SK-N-SH (cell line): ENCODE results near the gene TJP3. TPM values are rescaled to one million over a fixed set of nuclear protein-coding genes. Genes with fewer than 3 reads are reported as not detected.

Experiments
- CTCF ChIA-PET: fragments of 300-600, 350-600 bp; formaldehyde crosslinking; extraction: SDS; loops from one replicate; lab custom pipeline; 2021; lab: Yijun Ruan, JAX
- POLR2A ChIA-PET: fragments of 350-600 bp; sonication (Branson Sonifier 250); formaldehyde crosslinking; extraction: SDS; loops from one replicate; lab custom pipeline; 2020; ENCODE audit warnings: antibody characterized with exemption, inconsistent platforms; lab: Yijun Ruan, JAX
- DNase-seq: peaks from one replicate; pipeline ENCODE4 v3.0.0; 2012
- H2AFZ ChIP-seq: fragments of 200-600 bp; sonication (generic); 2 replicates; pipeline ENCODE4 v1.8.1; 2016; ENCODE audit warnings: antibody characterized with exemption, mild to moderate bottlenecking, low read depth
- H3F3A ChIP-seq: fragments of 200-600 bp; sonication (generic); replicated peaks from 2 replicates; pipeline ENCODE3; 2016; ENCODE audit warnings: antibody characterized with exemption, mild to moderate bottlenecking; ENCODE audit not compliant: insufficient read depth
- H3K27ac ChIP-seq, 2 experiments: fragments of 200-500 bp in 1 of 2; fragments of 200-600 bp in 1 of 2; sonication (Bioruptor generic) in 1 of 2; sonication (generic), shearing (Covaris generic) in 1 of 2; 2 replicates each; pipeline versions ENCODE4 v1.5.1 to v1.6.1; 2014 to 2016; ENCODE audit warnings: low read depth in 2 of 2, inconsistent platforms in 1 of 2, low read length in 1 of 2, mild to moderate bottlenecking in 1 of 2, mixed read lengths in 1 of 2
- H3K27me3 ChIP-seq: fragments of 200-600 bp; sonication (generic), shearing (Covaris generic); 2 replicates; pipeline ENCODE4 v1.6.1; 2016; ENCODE audit warnings: mixed run types; ENCODE audit not compliant: insufficient read depth
- H3K36me3 ChIP-seq, 2 experiments: fragments of 200-500 bp in 1 of 2; fragments of 200-600 bp in 1 of 2; sonication (Bioruptor generic) in 1 of 2; sonication (generic) in 1 of 2; replicated peaks in 1 of 2; 2 replicates each; pipeline versions ENCODE3 to v1.5.1; 2014 to 2016; ENCODE audit warnings: low read length in 1 of 2, mild to moderate bottlenecking in 1 of 2; ENCODE audit not compliant: insufficient read depth in 2 of 2, control insufficient read depth in 1 of 2
- H3K4me1 ChIP-seq, 2 experiments: fragments of 200-500 bp in 1 of 2; fragments of 200-600 bp in 1 of 2; sonication (Bioruptor generic) in 1 of 2; sonication (generic), shearing (Covaris generic) in 1 of 2; 2 replicates each; pipeline versions ENCODE4 v1.5.1 to v1.6.1; 2014 to 2016; ENCODE audit warnings: low read depth in 1 of 2, low read length in 1 of 2, mixed run types in 1 of 2; ENCODE audit not compliant: insufficient read depth in 2 of 2, control insufficient read depth in 1 of 2
- H3K4me2 ChIP-seq: fragments of 200-600 bp; sonication (generic), shearing (Covaris generic); 2 replicates; pipeline ENCODE4 v1.6.1; 2017; ENCODE audit warnings: mixed run types
- H3K4me3 ChIP-seq, 2 experiments: fragments of 200-500 bp in 1 of 2; fragments of 200-600 bp in 1 of 2; sonication (Bioruptor generic) in 1 of 2; sonication (generic), shearing (Covaris generic) in 1 of 2; 2 replicates each; pipeline versions ENCODE4 v1.5.1 to v1.8.1; 2014 to 2016; ENCODE audit warnings: low read depth in 2 of 2, inconsistent platforms in 1 of 2, low read length in 1 of 2, mild to moderate bottlenecking in 1 of 2, mixed read lengths in 1 of 2, moderate library complexity in 1 of 2
- H3K79me2 ChIP-seq: fragments of 200-600 bp; sonication (generic); 2 replicates; pipeline ENCODE4 v1.8.1; 2017; ENCODE audit warnings: mild to moderate bottlenecking; ENCODE audit not compliant: insufficient read depth
- H3K9ac ChIP-seq: fragments of 200-600 bp; sonication (generic); 2 replicates; pipeline ENCODE4 v1.6.1; 2017; ENCODE audit warnings: mixed run types
- H3K9me2 ChIP-seq: fragments of 200-600 bp; sonication (generic); 2 replicates; pipeline ENCODE4 v1.6.1; 2017; ENCODE audit warnings: mixed run types
- H3K9me3 ChIP-seq: fragments of 200-600 bp; sonication (generic); 2 replicates; pipeline ENCODE4 v1.6.1; 2017; ENCODE audit warnings: mixed run types, mild to moderate bottlenecking, moderate library complexity
- H4K20me1 ChIP-seq: fragments of 200-600 bp; sonication (generic); 2 replicates; pipeline ENCODE4 v1.6.1; 2017; ENCODE audit warnings: mild to moderate bottlenecking, mixed run types; ENCODE audit not compliant: insufficient read depth
- EP300 ChIP-seq, 2 experiments: IDR thresholded peaks; 2 replicates each; pipeline versions ENCODE4 v1.4.0 to v1.6.1; 2012; ENCODE audit warnings: borderline replicate concordance in 1 of 2, low read depth in 1 of 2, low read length in 1 of 2
- GABPA ChIP-seq: IDR thresholded peaks from 2 replicates; pipeline ENCODE4 v1.4.0; 2012; ENCODE audit warnings: low read depth, mild to moderate bottlenecking
- NFIC ChIP-seq: IDR thresholded peaks from 2 replicates; pipeline ENCODE4 v1.4.0; 2012; ENCODE audit warnings: borderline replicate concordance
- RAD21 ChIP-seq: IDR thresholded peaks from 2 replicates; pipeline ENCODE4 v1.6.1; 2012; ENCODE audit warnings: mild to moderate bottlenecking, low read length
- TCF12 ChIP-seq: IDR thresholded peaks from 2 replicates; pipeline ENCODE4 v1.4.0; 2012
- WGBS: methylation state at CpG from one replicate; pipeline ENCODE4 v1.1.6; 2017; ENCODE audit warnings: low lambda C conversion rate; 5-methylcytosine and 5-hydroxymethylcytosine counted together
- polyA plus RNA-seq, 3 experiments: library from polyadenylated mRNA; depleted of rRNA; stranded (reverse); fragments of >200 nt; gene quantifications; 2 replicates each; pipeline ENCODE4 v1.2.3, GENCODE V29; 2012
- TF ChIP-seq, protein P1 (sequence below): IDR thresholded peaks from 2 replicates; pipeline ENCODE4; 2012
- TF ChIP-seq, protein P2 (sequence below): IDR thresholded peaks from 2 replicates; pipeline ENCODE4 v1.6.1; 2012; ENCODE audit warnings: mild to moderate bottlenecking, low read depth, low read length, moderate library complexity
- TF ChIP-seq, protein P3 (sequence below): IDR thresholded peaks from 2 replicates; pipeline ENCODE4 v1.4.0; 2012; ENCODE audit warnings: low read depth, borderline replicate concordance
- TF ChIP-seq, protein P4 (sequence below): fragments of 150-350 bp; IDR thresholded peaks from 2 replicates; pipeline ENCODE4 v1.6.1; 2017; ENCODE audit warnings: antibody characterized with exemption, low read length, low read depth, borderline replicate concordance

TJP3 gene
- polyA plus RNA-seq, 1 of the 3 experiments (the other 2 are of a cell fraction), result 0.36 TPM

DNA sequence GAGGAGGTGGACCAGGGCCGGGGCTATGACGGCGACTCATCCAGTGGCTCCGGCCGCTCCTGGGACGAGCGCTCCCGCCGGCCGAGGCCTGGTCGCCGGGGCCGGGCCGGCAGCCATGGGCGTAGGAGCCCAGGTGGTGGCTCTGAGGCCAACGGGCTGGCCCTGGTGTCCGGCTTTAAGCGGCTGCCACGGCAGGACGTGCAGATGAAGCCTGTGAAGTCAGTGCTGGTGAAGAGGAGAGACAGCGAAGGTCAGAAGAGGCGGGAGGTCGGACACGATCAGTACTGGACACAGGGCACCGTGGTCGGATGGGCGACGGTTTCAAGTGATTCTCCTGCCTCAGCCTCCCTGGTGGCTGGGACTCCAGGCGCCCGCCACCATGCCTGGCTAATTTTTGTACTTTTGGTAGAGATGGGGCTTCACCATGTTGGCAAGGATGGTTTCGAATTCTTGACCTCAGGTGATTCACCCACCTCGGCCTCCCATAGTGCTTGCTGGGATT is 22.3 kb downstream of the TJP3 start:
- no peaks in the 10 kb centered on the region for H3K36me3 ChIP-seq
- H3K79me2 ChIP-seq, result no peaks in the 10 kb centered on the region
- no peaks in the 10 kb centered on the region for H3K4me1 ChIP-seq
- H3K9ac ChIP-seq, result no peak overlapping the region
- TF ChIP-seq TCF12 (no peak), GABPA (no peak), EP300 (IDR thresholded peaks at IDR 0.05; ENCODE audit: borderline replicate concordance in 1 of 2, low read depth in 1 of 2, low read length in 1 of 2) (no peak)
- TF ChIP-seq, protein P1, sequence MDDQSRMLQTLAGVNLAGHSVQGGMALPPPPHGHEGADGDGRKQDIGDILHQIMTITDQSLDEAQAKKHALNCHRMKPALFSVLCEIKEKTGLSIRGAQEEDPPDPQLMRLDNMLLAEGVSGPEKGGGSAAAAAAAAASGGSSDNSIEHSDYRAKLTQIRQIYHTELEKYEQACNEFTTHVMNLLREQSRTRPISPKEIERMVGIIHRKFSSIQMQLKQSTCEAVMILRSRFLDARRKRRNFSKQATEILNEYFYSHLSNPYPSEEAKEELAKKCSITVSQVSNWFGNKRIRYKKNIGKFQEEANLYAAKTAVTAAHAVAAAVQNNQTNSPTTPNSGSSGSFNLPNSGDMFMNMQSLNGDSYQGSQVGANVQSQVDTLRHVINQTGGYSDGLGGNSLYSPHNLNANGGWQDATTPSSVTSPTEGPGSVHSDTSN, result no peak
- TF ChIP-seq, protein P2, sequence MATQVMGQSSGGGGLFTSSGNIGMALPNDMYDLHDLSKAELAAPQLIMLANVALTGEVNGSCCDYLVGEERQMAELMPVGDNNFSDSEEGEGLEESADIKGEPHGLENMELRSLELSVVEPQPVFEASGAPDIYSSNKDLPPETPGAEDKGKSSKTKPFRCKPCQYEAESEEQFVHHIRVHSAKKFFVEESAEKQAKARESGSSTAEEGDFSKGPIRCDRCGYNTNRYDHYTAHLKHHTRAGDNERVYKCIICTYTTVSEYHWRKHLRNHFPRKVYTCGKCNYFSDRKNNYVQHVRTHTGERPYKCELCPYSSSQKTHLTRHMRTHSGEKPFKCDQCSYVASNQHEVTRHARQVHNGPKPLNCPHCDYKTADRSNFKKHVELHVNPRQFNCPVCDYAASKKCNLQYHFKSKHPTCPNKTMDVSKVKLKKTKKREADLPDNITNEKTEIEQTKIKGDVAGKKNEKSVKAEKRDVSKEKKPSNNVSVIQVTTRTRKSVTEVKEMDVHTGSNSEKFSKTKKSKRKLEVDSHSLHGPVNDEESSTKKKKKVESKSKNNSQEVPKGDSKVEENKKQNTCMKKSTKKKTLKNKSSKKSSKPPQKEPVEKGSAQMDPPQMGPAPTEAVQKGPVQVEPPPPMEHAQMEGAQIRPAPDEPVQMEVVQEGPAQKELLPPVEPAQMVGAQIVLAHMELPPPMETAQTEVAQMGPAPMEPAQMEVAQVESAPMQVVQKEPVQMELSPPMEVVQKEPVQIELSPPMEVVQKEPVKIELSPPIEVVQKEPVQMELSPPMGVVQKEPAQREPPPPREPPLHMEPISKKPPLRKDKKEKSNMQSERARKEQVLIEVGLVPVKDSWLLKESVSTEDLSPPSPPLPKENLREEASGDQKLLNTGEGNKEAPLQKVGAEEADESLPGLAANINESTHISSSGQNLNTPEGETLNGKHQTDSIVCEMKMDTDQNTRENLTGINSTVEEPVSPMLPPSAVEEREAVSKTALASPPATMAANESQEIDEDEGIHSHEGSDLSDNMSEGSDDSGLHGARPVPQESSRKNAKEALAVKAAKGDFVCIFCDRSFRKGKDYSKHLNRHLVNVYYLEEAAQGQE, result no peak
- TF ChIP-seq, all 33 proteins: peak for 0
- Histone ChIP-seq H3K9me3 (no peaks in the 10 kb centered on the region), H4K20me1 (no peaks in the 10 kb centered on the region), H3K27ac (no peak overlapping the region), H3K9me2 (no peaks in the 10 kb centered on the region), H3F3A (no peaks in the 10 kb centered on the region), H3K27me3 (peaks cover 26% of the 10 kb centered on the region; the same call in 1 of the 2 replicates), H2AFZ (no peak overlapping the region), H3K4me2 (no peak overlapping the region), H3K4me3 (no peak overlapping the region)
- no peak for DNase-seq
- 87% methylated on average over 17 of the region's 32 CpGs for WGBS
- POLR2A ChIA-PET, result no interaction called here
- CTCF ChIA-PET, result no interaction called here

DNA sequence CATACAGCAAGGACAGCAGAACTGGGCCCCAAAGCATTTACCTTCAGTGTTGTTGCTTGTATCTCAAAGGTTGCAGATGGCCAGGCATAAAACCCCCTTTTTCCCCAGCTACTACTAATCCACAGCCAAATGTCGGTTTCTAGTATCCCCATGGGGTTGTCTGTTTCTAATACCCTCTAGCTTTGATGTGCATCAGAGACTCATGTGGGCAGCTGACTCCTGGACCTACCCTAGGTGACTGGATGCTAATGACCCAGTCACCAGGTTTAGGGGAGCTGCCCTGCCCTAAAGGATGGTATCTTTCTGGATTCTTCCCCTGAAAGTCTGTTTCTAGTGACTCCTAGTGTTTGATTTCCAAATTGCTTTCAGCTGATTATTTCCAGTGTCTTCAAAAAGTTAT is 23.9 kb downstream of the TJP3 start:
- H3K9me3 ChIP-seq, result no peaks in the 10 kb centered on the region
- no peaks in the 10 kb centered on the region for H3F3A ChIP-seq
- no peak overlapping the region for H2AFZ ChIP-seq
- no peak for DNase-seq
- no peaks in the 10 kb centered on the region for H3K9me2 ChIP-seq
- no peaks in the 10 kb centered on the region for H3K79me2 ChIP-seq
- no peak overlapping the region for H3K4me3 ChIP-seq
- POLR2A ChIA-PET, result no interaction called here
- peaks cover 42% of the 10 kb centered on the region for H3K27me3 ChIP-seq
- H3K4me1 ChIP-seq, result no peaks in the 10 kb centered on the region
- H3K4me2 ChIP-seq, result no peak overlapping the region
- 43% methylated on average over 1 of the region's 1 CpG for WGBS
- no peak overlapping the region for H3K27ac ChIP-seq
- TF ChIP-seq, protein P3, sequence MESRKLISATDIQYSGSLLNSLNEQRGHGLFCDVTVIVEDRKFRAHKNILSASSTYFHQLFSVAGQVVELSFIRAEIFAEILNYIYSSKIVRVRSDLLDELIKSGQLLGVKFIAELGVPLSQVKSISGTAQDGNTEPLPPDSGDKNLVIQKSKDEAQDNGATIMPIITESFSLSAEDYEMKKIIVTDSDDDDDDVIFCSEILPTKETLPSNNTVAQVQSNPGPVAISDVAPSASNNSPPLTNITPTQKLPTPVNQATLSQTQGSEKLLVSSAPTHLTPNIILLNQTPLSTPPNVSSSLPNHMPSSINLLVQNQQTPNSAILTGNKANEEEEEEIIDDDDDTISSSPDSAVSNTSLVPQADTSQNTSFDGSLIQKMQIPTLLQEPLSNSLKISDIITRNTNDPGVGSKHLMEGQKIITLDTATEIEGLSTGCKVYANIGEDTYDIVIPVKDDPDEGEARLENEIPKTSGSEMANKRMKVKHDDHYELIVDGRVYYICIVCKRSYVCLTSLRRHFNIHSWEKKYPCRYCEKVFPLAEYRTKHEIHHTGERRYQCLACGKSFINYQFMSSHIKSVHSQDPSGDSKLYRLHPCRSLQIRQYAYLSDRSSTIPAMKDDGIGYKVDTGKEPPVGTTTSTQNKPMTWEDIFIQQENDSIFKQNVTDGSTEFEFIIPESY, result no peak
- no peak for TF ChIP-seq RAD21
- TF ChIP-seq, protein P4, sequence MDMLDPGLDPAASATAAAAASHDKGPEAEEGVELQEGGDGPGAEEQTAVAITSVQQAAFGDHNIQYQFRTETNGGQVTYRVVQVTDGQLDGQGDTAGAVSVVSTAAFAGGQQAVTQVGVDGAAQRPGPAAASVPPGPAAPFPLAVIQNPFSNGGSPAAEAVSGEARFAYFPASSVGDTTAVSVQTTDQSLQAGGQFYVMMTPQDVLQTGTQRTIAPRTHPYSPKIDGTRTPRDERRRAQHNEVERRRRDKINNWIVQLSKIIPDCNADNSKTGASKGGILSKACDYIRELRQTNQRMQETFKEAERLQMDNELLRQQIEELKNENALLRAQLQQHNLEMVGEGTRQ, result no peak
- no peak for TF ChIP-seq NFIC
- TF ChIP-seq, all 33 proteins: peak for 0
- CTCF ChIA-PET, result no interaction called here
- H3K9ac ChIP-seq, result no peak overlapping the region
- H3K36me3 ChIP-seq, result no peaks in the 10 kb centered on the region
- no peaks in the 10 kb centered on the region for H4K20me1 ChIP-seq
